Measurements from ENCODE around the gene CACNG4.

CACNG4 gene

DNA sequence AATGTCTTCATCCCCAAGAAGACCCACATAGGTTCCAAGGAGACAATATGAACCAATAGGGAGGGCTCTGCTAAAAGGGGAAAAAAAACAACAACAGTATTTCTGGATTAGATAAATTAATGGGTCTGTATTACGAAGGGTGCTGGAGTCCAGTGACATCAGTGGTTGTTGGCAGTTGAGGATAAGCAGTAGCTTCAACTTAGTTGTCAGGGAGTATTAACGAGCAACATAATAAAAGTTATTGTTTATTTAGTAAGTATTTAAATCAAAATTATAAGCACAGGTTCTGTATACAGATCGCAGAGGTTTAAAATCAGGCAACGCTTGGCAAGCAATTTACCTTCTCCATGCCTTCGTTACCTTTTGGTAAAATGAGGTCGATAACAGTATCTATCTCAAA is 7.6 kb upstream of the CACNG4 start:
- no peak for DNase-seq (ENCODE audit: extremely low read depth, low read depth)
- TF ChIP-seq, protein P1, sequence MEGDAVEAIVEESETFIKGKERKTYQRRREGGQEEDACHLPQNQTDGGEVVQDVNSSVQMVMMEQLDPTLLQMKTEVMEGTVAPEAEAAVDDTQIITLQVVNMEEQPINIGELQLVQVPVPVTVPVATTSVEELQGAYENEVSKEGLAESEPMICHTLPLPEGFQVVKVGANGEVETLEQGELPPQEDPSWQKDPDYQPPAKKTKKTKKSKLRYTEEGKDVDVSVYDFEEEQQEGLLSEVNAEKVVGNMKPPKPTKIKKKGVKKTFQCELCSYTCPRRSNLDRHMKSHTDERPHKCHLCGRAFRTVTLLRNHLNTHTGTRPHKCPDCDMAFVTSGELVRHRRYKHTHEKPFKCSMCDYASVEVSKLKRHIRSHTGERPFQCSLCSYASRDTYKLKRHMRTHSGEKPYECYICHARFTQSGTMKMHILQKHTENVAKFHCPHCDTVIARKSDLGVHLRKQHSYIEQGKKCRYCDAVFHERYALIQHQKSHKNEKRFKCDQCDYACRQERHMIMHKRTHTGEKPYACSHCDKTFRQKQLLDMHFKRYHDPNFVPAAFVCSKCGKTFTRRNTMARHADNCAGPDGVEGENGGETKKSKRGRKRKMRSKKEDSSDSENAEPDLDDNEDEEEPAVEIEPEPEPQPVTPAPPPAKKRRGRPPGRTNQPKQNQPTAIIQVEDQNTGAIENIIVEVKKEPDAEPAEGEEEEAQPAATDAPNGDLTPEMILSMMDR (IDR thresholded peaks at IDR 0.05; ENCODE audit: low read depth, low read length) = no peak

DNA sequence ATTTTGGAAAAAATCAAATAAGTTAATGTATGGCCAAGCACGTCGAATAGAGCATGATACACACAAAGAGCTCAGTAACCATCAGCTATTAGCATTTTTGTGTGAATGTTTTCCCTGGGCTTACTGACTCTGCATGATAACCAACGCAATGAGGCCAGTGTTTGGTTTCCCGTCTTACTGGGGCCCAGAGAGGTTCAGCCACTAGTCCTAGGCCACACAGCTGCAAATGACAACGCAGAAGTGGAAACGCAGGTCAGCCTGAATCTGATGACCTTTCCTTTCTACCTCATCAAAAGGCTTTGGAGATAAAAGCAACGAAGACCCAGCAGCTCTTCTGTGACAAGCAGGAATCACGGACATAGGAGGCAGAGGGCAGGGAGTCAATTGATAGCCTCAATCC is 7.2 kb upstream of the CACNG4 start:
- no peak for DNase-seq (ENCODE audit: extremely low read depth, low read depth)
- TF ChIP-seq, protein P1 (IDR thresholded peaks at IDR 0.05; ENCODE audit: low read depth, low read length) = no peak

DNA sequence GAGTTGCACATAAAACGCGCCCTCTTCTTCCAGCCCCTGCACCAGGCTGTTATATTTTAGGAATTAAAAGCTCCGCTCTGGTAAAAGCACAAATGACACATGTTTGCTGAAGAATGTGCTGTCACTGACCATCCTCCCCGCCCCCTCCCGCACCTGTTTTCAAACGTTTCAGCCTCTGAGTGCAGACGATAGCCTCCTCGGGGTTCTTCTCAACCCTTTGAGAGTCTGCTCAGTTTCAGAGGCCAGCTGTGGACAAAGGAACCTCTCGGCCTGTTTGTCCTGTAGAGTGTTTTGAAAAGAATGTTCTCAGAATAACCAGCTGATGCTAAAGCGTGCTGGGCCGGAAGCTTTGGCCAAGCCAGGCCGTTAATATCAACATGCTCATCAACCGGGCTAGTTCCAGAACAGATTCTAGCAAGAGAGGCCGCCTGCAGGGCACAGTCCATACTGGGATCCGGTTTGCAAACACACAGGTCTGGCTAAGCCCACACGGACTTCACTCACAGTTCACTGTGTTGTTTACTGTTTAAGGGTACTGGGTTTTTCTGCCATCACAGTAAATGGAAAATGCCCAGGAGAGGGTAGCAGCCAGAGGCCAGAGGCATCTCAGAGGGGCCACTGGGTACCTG is 6.4 kb upstream of the CACNG4 start:
- TF ChIP-seq, protein P1 (IDR thresholded peaks at IDR 0.05; ENCODE audit: low read depth, low read length) = no peak
- no peak for DNase-seq (ENCODE audit: extremely low read depth, low read depth)

DNA sequence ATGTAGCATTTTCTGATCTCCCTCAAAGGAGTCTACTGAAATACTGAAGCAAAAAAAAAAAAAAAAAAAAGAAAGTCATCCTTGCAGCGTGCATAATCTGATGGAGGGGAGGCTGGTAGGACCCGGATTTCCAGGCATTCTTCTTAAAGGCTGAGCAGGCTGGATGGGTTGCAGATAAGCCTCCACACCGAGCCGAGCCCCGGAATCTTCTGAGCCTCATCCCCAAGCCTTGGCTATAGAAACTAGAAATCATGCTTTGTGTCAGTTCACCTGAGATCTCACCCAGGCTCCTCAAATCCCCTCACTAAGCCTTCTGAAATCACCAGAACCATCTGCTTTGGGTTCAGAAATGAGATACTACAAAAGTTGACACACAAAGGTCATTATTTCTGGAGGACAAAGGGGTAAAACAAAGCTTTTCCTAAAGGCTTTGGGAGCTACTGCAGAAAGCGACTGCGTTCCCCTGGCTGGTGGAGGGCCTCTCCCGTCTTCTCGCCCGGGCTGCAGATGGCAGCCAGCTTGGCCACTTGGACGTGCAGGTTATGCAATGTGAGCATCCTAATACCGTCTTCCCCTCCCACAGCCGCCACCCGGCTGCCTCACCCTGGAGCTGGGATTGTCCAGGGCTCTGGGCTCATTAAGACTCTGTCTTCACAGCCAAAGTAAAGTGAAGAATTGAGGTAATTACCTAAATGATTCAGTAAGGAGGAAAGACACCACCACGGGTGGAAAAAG is 4.7 kb upstream of the CACNG4 start:
- TF ChIP-seq, protein P1 (IDR thresholded peaks at IDR 0.05; ENCODE audit: low read depth, low read length) = no peak
- DNase-seq (ENCODE audit: extremely low read depth, low read depth) = no peak

DNA sequence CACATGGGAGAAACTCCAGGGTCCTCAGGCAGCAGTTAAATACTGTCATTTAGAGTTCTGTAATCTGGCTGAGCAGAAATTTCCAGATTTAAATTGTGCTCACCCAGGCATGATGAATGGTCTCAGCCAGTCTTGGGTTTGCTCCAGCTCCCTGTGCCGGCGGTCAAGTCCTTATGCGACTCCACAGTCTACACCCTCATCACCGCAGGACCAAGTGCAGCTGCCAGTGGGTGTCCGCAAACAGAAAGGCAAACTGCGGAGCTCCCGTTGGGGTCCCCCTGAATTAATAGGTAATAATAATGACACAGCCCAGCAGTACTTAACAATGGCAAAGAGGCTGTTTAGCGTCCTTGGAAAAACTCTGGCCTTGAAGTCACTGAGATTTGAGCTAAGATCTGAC is 3.9 kb upstream of the CACNG4 start:
- TF ChIP-seq, protein P1 (IDR thresholded peaks at IDR 0.05; ENCODE audit: low read depth, low read length) = no peak
- no peak for DNase-seq (ENCODE audit: extremely low read depth, low read depth)

DNA sequence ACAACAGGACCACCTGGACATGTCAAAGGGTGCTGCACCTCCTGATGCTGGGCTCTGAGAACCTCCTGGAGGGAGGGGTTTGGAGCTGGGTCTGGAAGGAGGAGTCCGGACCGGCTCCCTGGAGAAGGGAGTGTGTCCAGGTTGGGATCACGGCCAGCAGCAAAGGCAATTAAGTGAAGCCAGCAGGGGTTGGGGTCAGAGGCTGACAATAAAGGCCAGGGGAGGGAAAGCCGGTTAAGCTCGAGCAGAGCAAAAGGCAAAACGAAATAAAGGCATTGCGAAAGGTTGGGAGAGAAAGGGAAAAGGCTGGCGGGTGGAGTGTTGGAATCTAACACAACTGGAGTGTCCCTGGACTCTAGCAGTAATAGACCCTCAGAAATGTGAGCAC is 992 bp upstream of the CACNG4 start:
- TF ChIP-seq, protein P1 (IDR thresholded peaks at IDR 0.05; ENCODE audit: low read depth, low read length) = no peak
- DNase-seq (ENCODE audit: extremely low read depth, low read depth) = no peak

DNA sequence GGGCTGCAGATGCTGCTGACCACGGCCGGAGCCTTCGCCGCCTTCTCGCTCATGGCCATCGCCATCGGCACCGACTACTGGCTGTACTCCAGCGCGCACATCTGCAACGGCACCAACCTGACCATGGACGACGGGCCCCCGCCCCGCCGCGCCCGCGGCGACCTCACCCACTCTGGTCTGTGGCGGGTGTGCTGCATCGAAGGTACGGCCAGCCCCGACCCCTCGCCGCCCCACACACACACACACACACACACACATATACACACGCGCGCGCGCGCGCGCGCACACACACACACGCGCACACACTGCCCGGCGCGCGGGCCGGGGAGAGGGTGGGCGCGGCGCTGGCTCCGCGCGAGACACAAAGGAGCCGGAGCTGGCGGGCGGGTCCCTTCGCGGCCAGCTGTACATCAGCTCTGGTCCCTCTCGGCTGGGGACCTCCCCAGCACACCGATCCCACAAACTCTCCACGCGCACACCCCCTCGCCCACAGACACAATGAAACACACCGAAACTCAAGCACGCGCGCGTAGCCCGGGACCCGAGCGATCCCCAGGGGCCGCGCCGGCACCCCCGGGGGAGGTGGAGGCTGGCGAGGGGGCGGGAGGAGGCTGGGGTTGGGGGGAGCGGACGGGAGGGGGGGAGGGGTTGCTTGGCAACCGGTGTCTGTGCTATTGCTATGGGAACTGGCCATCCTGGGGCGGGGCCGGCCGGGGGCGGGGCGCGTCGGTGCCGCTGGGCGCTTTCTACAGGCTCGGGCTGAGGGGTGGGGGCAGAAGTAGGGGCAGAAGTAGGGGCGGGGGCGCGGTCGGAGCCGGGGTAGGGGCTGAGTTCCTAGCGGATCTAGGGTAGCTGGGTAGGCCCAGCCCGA is 658 bp downstream of the CACNG4 start:
- DNase-seq (ENCODE audit: extremely low read depth, low read depth) = no peak
- TF ChIP-seq, protein P1 (IDR thresholded peaks at IDR 0.05; ENCODE audit: low read depth, low read length) = no peak
